ENCODE measurements around the gene FSTL5.
A peak's percentile ranks its signal among the peaks of the same experiment; 100 is the strongest.
"Not testable (repeated sequence)": the region's sequence is repeated elsewhere in the genome, so short reads cannot be mapped to it uniquely, and the experiment has no call there.

The FSTL5 gene

DNA sequence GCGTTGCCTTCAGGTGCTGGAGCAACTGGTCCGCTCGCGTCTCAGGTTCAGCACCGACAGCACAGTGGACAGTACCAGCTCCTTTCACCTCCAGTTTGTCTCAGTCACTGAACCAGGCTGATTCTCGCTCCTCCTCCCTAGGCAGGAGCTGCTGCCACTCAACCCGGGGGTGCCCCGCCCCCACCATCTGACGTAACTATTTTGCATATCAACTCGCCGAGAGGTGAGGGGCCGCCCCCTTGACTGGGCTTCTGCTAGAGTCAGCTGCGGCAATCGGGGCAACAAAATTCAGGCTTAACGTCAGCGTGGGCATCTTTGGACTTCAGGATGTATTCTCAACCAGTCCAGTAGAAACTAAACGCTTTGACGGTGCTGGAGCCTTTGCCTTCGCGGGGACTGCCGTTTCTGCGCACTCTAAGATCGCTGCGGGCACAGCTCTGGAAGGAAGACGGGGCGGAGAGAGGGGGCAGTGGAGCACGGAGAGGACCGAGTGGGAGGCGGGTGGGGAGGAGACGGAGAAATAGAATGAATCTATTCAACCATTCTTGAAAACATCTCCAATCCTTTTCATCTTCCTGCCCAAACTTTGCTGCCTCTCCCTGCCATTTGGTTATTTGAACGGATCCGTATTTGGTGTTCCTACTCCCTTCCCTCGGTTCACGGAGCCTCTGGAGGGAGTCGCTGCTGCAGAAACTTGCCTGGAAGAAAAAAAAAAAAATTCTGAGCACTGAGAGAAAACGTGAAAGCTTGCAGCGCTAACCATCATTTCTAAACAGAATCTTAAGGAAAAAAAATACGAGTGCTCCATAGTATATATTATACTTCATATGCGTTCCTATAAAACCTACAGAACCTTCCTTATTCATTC is at the start of gene FSTL5:
TSS of gene FSTL5 (minus strand) at position 109 of the 868 bp plus-strand sequence. CDS start 52,604 bp downstream, outside the sequence.
- peak; percentile 33 for DNase-seq

DNA sequence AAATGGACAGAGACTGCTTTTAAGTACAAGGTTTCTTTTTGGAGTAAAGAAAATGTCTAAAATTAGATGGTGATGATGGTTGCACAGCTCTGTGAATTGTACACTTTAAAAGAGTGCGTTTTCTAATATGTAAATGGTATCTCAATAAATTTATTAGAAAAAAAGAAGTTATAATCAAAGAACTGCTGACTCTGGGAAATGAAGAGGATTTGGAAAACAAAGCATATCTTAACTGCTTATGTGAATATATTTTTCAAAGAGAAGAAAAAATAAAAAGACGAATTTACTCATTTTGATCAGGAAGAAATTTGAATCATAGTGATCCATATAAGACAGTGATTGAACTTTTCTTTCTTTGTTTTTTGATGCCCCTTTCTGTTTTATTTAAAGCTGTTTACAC is 45.9 kb upstream of the FSTL5 start:
- DNase-seq: no peak

GRCh38 chr4:162203478-162203877 is 39.7 kb upstream of the FSTL5 start:
- not testable (repeated sequence) for DNase-seq

DNA sequence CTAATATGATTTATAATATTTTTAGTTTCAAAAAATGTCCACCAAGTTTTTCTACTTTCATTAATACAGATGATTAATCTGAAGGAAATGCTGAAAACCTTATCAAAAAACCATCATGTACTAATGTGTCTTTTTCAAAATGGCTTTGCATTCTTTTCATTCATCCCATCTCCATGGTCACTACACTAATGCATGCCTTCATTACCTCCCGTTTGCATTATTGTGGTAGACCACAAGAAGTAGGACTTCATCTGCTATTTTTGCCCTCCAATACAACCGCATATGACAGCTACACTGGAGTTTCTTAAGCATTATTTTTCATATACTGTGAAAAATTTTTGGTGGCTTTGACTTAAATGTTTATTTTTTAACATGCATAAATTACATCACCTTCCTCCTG is 37.9 kb upstream of the FSTL5 start:
- DNase-seq: no peak

- no peak for DNase-seq
These were observed 6.7 kb upstream of the FSTL5 start for GRCh38 chr4:162170509-162170908.

- DNase-seq: no peak
These were observed 1.2 kb upstream of the FSTL5 start for GRCh38 chr4:162164906-162165510.

- DNase-seq: no peak
These were observed 1.1 kb downstream of the FSTL5 start for GRCh38 chr4:162162672-162163071.

- no peak for DNase-seq
These were observed 6.6 kb downstream of the FSTL5 start for GRCh38 chr4:162157241-162157640.

- DNase-seq: no peak
These were observed 8.8 kb downstream of the FSTL5 start for GRCh38 chr4:162154862-162155540.

DNA sequence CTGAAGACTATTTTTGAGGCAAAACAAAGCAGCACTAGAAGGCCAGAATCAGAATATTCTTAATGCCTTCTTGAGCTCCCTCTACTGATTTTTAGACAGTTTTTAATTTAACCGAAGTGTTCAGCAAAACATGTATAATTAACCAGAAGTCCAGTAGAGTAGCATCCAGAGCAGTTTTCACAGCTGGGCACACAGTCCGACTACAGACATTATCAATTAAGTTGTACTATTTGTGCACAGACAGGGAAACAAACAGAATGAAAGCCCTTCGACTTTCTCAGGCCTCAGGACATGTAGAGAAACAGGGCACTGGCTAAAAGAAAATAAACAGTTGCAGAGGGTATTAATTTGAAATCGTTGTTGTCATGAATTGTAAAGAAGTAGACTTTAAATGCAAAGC is 11.9 kb downstream of the FSTL5 start:
- DNase-seq: no peak

- DNase-seq: no peak
These were observed 12.4 kb downstream of the FSTL5 start for GRCh38 chr4:162151386-162151785.

DNA sequence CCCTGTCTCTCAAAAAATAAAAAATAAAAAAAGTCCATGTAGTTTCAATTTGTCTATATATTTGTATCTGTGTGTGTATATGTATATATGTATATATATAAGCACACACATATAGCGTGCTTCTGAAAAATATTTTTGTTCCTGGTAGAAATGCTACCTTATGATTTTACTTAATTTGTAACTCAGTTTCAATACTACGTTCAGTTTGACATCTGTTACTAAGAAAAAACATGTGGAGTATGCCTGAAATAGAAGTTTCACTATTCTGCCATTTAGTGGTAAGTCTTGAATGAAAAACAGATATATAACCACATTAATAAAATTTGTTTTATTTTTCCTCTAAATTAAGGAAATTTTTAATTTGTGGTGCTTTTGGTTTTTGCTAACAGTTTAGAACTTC is 14.2 kb downstream of the FSTL5 start:
- DNase-seq: no peak

GRCh38 chr4:162140051-162140683 is 23.6 kb downstream of the FSTL5 start:
- no peak for DNase-seq

GRCh38 chr4:162139412-162139811 is 24.4 kb downstream of the FSTL5 start:
- no peak for DNase-seq

GRCh38 chr4:162131256-162131655 is 32.5 kb downstream of the FSTL5 start:
- no peak for DNase-seq

- DNase-seq: no peak
These were observed 37.1 kb downstream of the FSTL5 start for GRCh38 chr4:162126729-162127128.

DNA sequence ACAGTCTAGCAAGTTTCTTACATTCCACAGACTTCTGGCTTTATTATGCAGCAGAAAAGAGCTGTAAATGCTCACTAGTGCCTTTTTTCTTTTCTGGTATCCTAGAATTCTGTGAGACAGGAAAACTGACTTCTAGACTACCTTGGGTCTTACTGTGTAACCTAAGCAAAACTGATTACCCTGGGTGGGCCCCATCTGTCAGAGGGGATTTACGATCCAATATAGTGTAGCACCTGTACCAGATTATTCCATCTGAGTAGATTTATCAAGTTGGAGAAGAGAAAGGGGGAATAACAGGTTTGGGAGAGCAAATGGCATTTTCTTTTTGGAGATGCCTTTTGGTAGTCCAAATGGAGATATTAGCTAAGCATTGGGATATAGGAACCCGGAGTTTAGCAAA is 46.7 kb downstream of the FSTL5 start:
- no peak for DNase-seq

GRCh38 chr4:162116095-162116779 is 47.6 kb downstream of the FSTL5 start:
- no peak for DNase-seq

GRCh38 chr4:162115333-162115732 is 48.5 kb downstream of the FSTL5 start:
- no peak for DNase-seq

DNA sequence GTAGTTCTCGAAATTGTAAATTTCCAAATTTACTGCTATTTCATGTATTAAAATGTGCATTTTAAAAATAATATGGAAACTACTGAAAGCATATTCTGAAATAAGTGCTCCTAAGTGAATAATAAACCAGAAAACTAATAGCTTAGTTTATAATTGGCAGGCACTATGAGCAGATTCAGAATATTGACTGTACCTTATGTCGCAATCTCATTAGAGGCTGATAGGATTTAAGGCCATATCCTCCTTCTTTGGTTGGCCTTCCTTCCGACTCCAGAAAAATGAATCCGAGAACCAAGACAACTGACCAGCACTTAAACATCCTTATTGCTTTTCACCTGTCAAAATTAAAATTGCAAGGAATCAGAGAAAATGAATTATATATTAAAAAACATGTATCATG is 52.7 kb downstream of the FSTL5 start:
- DNase-seq: no peak

DNA sequence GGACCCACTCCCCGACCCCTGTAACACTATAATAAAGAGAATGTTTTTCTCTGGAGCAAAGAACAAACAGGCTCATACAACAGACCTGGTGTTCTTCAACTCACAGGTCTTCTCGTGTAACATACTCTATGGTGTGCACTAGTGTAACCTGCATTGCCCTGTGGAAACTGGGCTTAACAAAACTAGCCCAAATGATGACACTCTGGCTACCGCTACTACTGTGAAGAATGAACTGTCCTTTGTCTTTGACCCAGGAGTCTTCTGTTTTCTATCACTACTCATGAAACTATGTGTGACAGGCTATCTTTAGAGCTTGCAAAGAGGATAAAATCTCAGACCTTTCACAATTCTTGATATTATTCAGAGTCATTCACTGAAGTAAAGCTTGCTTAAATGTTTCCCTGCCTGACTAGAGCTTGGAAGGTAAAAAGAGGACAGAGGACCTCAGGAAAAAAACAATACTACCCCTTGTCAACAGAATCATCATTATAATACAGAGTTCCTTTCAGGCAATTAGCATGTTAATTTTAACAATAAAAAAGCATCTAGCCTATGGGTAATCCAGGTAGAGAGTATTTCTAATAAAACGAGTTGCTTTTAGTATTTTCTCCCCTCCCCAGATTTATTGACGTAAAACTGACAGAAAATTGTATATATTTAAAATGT is 59.2 kb downstream of the FSTL5 start:
- no peak for DNase-seq

DNA sequence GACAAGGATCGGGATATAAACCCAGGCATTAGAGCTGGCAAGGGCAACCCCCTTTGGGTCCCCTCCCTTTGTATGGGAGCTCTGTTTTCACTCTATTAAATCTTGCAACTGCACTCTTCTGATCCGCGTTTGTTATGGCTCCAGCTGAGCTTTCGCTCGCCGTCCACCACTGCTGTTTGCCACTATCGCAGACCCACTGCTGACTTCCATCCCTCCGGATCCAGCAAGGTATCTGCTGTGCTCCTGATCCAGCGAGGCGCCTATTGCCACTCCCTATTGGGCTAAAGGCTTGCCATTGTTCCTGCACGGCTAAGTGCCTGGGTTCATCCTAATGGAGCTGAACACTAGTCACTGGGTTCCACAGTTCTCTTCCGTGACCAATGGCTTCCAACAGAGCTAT is 59.9 kb downstream of the FSTL5 start:
- DNase-seq: not testable (repeated sequence)
